IMR-90 (cell line): ENCODE results near the gene TMEM132A. TPM values are rescaled to one million over a fixed set of nuclear protein-coding genes. Genes with fewer than 3 reads are reported as not detected.
"Not testable (repeated sequence)": the region's sequence is repeated elsewhere in the genome, so short reads cannot be mapped to it uniquely, and the experiment has no call there.

Source experiments
- ATAC-seq: fragments of 200-7000 bp; cut with Tn5 transposase; 2 replicates; pipeline ENCODE4 v1.9.1; 2020; ENCODE audit warnings: low read depth, mild to moderate bottlenecking, moderate library complexity
- BruUV-seq: library from RNA; stranded (reverse); fragments of 400-500 nt; replicated peaks from 2 replicates; lab custom pipeline; 2021; lab: Mats Ljungman, UMichigan
- CTCF ChIA-PET: fragments of 300-600 bp; formaldehyde crosslinking; extraction: SDS; loops from one replicate; lab custom pipeline; 2021; ENCODE audit warnings: antibody characterized with exemption; lab: Yijun Ruan, JAX
- POLR2A ChIA-PET: fragments of 300-600 bp; sonication (Branson Sonifier 250); formaldehyde crosslinking; loops from one replicate; lab custom pipeline; 2022; ENCODE audit warnings: antibody characterized with exemption; ENCODE audit not compliant: unreplicated experiment; lab: Charles Lee
- DNase-seq: peaks from one replicate; pipeline ENCODE4 v3.0.0; 2013
- H2AFZ ChIP-seq: replicated peaks from 2 replicates; pipeline ENCODE3; 2013; ENCODE audit warnings: low read length, mild to moderate bottlenecking; ENCODE audit not compliant: poor library complexity
- H2AK5ac ChIP-seq: 2 replicates; pipeline ENCODE4 v1.6.1; 2013; ENCODE audit warnings: low read depth, low read length, inconsistent platforms
- H2AK9ac ChIP-seq: replicated peaks from 2 replicates; pipeline ENCODE3; 2013; ENCODE audit warnings: mild to moderate bottlenecking, low read depth, low read length, moderate library complexity; ENCODE audit not compliant: poor library complexity
- H2BK120ac ChIP-seq: 2 replicates; pipeline ENCODE4 v1.6.1; 2013; ENCODE audit warnings: low read depth, low read length, inconsistent platforms
- H2BK15ac ChIP-seq: 3 replicates; pipeline ENCODE4 v1.6.1; 2013; ENCODE audit warnings: low read depth, low read length, inconsistent platforms
- H2BK20ac ChIP-seq: 2 replicates; pipeline ENCODE4 v1.6.1; 2013; ENCODE audit warnings: low read depth, mild to moderate bottlenecking, inconsistent platforms, low read length, moderate library complexity
- H2BK5ac ChIP-seq: 2 replicates; pipeline ENCODE4 v1.6.1; 2013; ENCODE audit warnings: mild to moderate bottlenecking, low read depth, low read length, inconsistent platforms; ENCODE audit not compliant: poor library complexity, severe bottlenecking
- H3K14ac ChIP-seq: replicated peaks from 2 replicates; pipeline ENCODE4 v1.6.1; 2013; ENCODE audit warnings: low read depth, low read length, inconsistent platforms
- H3K18ac ChIP-seq: 2 replicates; pipeline ENCODE4 v1.6.1; 2013; ENCODE audit warnings: low read depth, low read length, control low read depth
- H3K23ac ChIP-seq: 2 replicates; pipeline ENCODE4 v1.6.1; 2013; ENCODE audit warnings: low read depth, low read length, inconsistent platforms
- H3K27ac ChIP-seq: 2 replicates; pipeline ENCODE4 v1.5.1; 2013; ENCODE audit warnings: mild to moderate bottlenecking, control low read depth, low read length; ENCODE audit not compliant: insufficient read depth
- H3K27me3 ChIP-seq: 2 replicates; pipeline ENCODE4 v1.6.1; 2013; ENCODE audit warnings: low read length; ENCODE audit not compliant: control insufficient read depth, insufficient read depth
- H3K36me3 ChIP-seq: 2 replicates; pipeline ENCODE4 v1.6.1; 2013; ENCODE audit warnings: low read length, mixed read lengths; ENCODE audit not compliant: control insufficient read depth, insufficient read depth
- H3K4ac ChIP-seq: 2 replicates; pipeline ENCODE4 v1.6.1; 2013; ENCODE audit warnings: low read depth, low read length, inconsistent platforms
- H3K4me1 ChIP-seq: 2 replicates; pipeline ENCODE4 v1.6.1; 2013; ENCODE audit warnings: low read length, mixed read lengths; ENCODE audit not compliant: control insufficient read depth, insufficient read depth
- H3K4me2 ChIP-seq: 2 replicates; pipeline ENCODE4 v1.6.1; 2013; ENCODE audit warnings: low read depth, mild to moderate bottlenecking, control low read depth, low read length, moderate library complexity
- H3K4me3 ChIP-seq: 2 replicates; pipeline ENCODE4 v1.5.1; 2013; ENCODE audit warnings: low read depth, mild to moderate bottlenecking, control low read depth, low read length, moderate library complexity; ENCODE audit not compliant: insufficient read depth
- H3K56ac ChIP-seq: 2 replicates; pipeline ENCODE4 v1.6.1; 2013; ENCODE audit warnings: low read length, inconsistent platforms; ENCODE audit not compliant: insufficient read depth; ENCODE audit errors: extremely low read depth
- H3K79me1 ChIP-seq, 2 experiments: 2 replicates each; pipeline ENCODE4 v1.6.1; 2013; ENCODE audit warnings: low read length in 2 of 2, inconsistent platforms in 1 of 2, low read depth in 1 of 2
- H3K9ac ChIP-seq: 2 replicates; pipeline ENCODE4 v1.6.1; 2013; ENCODE audit warnings: low read depth, low read length, control low read depth
- H3K9me1 ChIP-seq: 2 replicates; pipeline ENCODE4 v1.6.1; 2013; ENCODE audit warnings: low read length, inconsistent platforms; ENCODE audit not compliant: insufficient read depth
- H3K9me3 ChIP-seq: 2 replicates; pipeline ENCODE4 v1.6.1; 2013; ENCODE audit warnings: low read length; ENCODE audit not compliant: control insufficient read depth, insufficient read depth
- H4K20me1 ChIP-seq: 2 replicates; pipeline ENCODE4 v1.6.1; 2013; ENCODE audit warnings: low read length, inconsistent platforms; ENCODE audit not compliant: insufficient read depth
- H4K5ac ChIP-seq: 2 replicates; pipeline ENCODE4 v1.6.1; 2013; ENCODE audit warnings: mild to moderate bottlenecking, low read depth, low read length, control low read depth
- H4K8ac ChIP-seq, 2 experiments: 2 replicates each; pipeline ENCODE4 v1.6.1; 2013; ENCODE audit warnings: low read depth in 2 of 2, low read length in 2 of 2, control low read depth in 1 of 2, inconsistent platforms in 1 of 2
- H4K91ac ChIP-seq: 2 replicates; pipeline ENCODE4 v1.6.1; 2013; ENCODE audit warnings: low read depth, low read length, inconsistent platforms; ENCODE audit not compliant: insufficient read depth
- WGBS, 2 experiments: methylation state at CpG; one replicate each; pipeline versions ENCODE4 v1.1.5 to v1.1.7; 2013; ENCODE audit warnings: missing lambda C conversion rate in 2 of 2; ENCODE audit not compliant: insufficient read length in 1 of 2; ENCODE audit errors: extremely low coverage in 2 of 2; 5-methylcytosine and 5-hydroxymethylcytosine counted together
- dilution Hi-C: fragments of 300-500 bp; cut with HindIII; formaldehyde crosslinking; loops from one replicate; pipeline ENCODE4 v1.14.3; 2018; ENCODE audit warnings: low sequenced_read_pairs; ENCODE audit not compliant: unreplicated experiment
- in situ Hi-C: fragments of 300-500 bp; cut with MboI; formaldehyde crosslinking; loops from 3 replicates; pipeline ENCODE4 v1.14.3; 2019; ENCODE audit warnings: low sequenced_read_pairs, inconsistent platforms, mixed read lengths
- intact Hi-C: fragments of 100-400 bp; cut with micrococcal nuclease; formaldehyde crosslinking; loops from 2 replicates; pipeline ENCODE4 v1.10.0; 2022
- polyA plus RNA-seq, 3 experiments: library from polyadenylated mRNA; depleted of rRNA; stranded (reverse); fragments of >200 nt; gene quantifications; 2 replicates each; pipeline ENCODE4 v1.2.3, GENCODE V29; 2012; ENCODE audit warnings: low replicate concordance in 1 of 3
- total RNA-seq: library from RNA; depleted of rRNA; stranded (reverse); fragments of >200 nt; gene quantifications from 2 replicates; pipeline ENCODE4 v1.2.3, GENCODE V29; 2012

The TMEM132A gene
- total and polyA plus RNA-seq, 2 of the 4 experiments (the other 2 are of a cell fraction), result 7.7 to 64.2 TPM

GRCh38 chr11:60909680-60910280, 14.5 kb upstream of the TMEM132A start:
- H3K56ac ChIP-seq, H2AK9ac ChIP-seq, H2BK120ac ChIP-seq, H4K91ac ChIP-seq, H3K4ac ChIP-seq, H4K8ac ChIP-seq, H2BK20ac ChIP-seq, H3K27me3 ChIP-seq, H2AK5ac ChIP-seq, H4K5ac ChIP-seq, BruUV-seq, H2AFZ ChIP-seq, H2BK5ac ChIP-seq, H3K23ac ChIP-seq, ATAC-seq, H3K18ac ChIP-seq, H3K4me1 ChIP-seq, H3K27ac ChIP-seq, H3K14ac ChIP-seq, dilution Hi-C loops, H2BK15ac ChIP-seq, H3K9ac ChIP-seq, DNase-seq, H3K9me3 ChIP-seq, POLR2A ChIA-PET, H3K4me3 ChIP-seq, H3K4me2 ChIP-seq, H3K36me3 ChIP-seq, H3K9me1 ChIP-seq: not testable (repeated sequence)
- Histone ChIP-seq H4K20me1 (peaks cover 12% of the 10 kb centered on the region; the same call in 1 of the 2 replicates), H3K79me1 (peaks cover 6 to 16% of the 10 kb centered on the region in 2 experiments; a peak in 3 of 4 replicates)
- WGBS, 2 experiments, result 20% methylated on average over 1 of the region's 3 CpGs; no CpG with 5 or more reads in 1 of the 2 experiments
- intact Hi-C loops (loop anchor here (5.0 kb wide), 1 partner anchor 263 kb away; no protein-coding TSS in a partner anchor), in situ Hi-C loops (loop anchor here (25.0 kb wide), 1 partner anchor 1322 kb away; no protein-coding TSS in a partner anchor)
- CTCF ChIA-PET, result interaction anchor here (1.4 kb wide), 1 partner anchor 10 kb away, joined by 4 read pairs; no protein-coding TSS in a partner anchor
